ENCODE measurements around the gene HAS3.

HAS3 gene

DNA sequence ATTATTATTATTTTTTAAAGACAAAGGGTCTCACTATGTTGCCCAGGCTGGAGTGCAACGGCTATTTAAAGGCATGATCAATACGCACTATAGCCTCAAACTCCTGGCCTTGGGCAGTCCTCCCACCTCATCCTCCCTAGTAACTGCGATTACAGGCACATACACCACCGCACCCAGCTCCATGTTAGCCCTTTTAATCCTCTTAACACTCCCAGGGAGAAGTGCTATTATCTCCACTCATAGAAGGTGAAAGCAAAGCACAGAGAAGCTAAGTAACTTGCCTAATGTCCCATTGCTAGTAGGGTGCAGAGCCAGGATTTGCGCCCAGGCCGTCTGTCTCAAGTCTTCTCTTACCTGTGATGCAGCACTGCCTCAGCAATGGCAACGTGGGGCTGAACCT is 5.0 kb downstream of the HAS3 start:
- Histone ChIP-seq H3K27me3 (ENCODE audit: control insufficient read depth, insufficient read depth, low read length) (no peaks in the 10 kb centered on the region), H3K9me3 (ENCODE audit: control insufficient read depth, insufficient read depth, low read length) (no peaks in the 10 kb centered on the region), H3K4me3 (ENCODE audit: low read length) (no peak overlapping the region), H3K36me3 (ENCODE audit: control insufficient read depth, insufficient read depth, low read length) (peaks cover 37% of the 10 kb centered on the region), H3K4me1 (ENCODE audit: control insufficient read depth, insufficient read depth, low read length) (peaks cover 2% of the 10 kb centered on the region; the same call in 1 of the 2 replicates), H3K27ac (ENCODE audit: low read length) (no peak overlapping the region)
- WGBS (ENCODE audit: insufficient coverage, insufficient read length), result no CpG with 5 or more reads among the region's 7 CpGs
- DNase-seq (ENCODE audit: low read depth, low spot score), result no peak

DNA sequence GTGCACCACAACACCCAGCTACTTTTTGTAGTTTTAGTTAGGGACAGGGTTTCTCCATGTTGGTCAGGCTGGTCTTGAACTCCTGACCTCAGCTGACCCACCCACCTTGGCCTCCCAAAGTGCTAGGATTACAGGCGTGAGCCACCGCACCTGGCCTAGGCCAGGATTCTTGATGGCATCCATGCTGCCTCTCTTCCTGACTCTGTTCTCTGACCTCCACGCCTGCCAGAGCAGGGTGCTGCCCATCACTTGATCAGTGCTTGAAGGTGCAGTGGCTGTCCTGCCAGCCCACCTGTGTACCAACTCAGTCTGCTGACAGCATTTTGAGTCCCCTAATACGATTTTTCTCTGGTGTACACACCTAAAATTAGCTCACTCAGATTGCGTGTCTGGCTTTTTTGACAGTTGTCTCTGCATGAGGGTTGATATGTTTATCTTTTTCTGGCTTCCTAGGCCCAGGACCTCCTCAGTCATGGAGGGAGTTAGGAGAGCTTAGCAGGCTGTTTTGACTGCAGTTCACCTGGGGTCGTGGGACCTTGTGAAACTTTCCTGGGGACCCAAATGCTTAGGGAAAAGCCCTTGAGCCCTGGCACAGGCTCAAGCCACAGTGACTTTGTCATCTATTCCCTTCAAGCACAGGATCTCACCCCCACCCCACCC is 5.9 kb downstream of the HAS3 start:
- Histone ChIP-seq H3K9me3 (ENCODE audit: control insufficient read depth, insufficient read depth, low read length) (no peaks in the 10 kb centered on the region), H3K36me3 (ENCODE audit: control insufficient read depth, insufficient read depth, low read length) (peaks cover 41% of the 10 kb centered on the region), H3K27ac (ENCODE audit: low read length) (no peak overlapping the region), H3K4me3 (ENCODE audit: low read length) (no peak overlapping the region), H3K27me3 (ENCODE audit: control insufficient read depth, insufficient read depth, low read length) (no peaks in the 10 kb centered on the region), H3K4me1 (ENCODE audit: control insufficient read depth, insufficient read depth, low read length) (peaks cover 2% of the 10 kb centered on the region; the same call in 1 of the 2 replicates)
- WGBS (ENCODE audit: insufficient coverage, insufficient read length), result no CpG with 5 or more reads among the region's 6 CpGs
- no peak for DNase-seq (ENCODE audit: low read depth, low spot score)

DNA sequence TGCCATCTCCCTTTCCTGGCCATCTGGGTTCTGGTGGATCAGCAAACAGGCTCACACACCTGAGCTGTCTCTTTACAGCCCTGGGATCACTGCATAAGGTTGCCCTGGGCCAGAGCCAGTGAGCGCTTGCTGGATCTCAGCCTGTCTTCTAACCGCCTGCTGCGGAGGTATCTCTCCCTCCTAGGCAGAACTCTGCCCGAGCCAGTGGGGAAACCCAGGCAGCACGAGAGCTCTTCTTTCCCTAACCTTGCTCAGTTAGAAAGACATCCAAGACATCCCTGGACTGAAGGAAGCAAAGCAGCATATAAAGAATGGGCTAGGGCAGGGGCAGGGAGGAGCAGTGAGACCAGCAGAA is 6.4 kb downstream of the HAS3 start:
- Histone ChIP-seq H3K4me3 (ENCODE audit: low read length) (no peak overlapping the region), H3K9me3 (ENCODE audit: control insufficient read depth, insufficient read depth, low read length) (no peaks in the 10 kb centered on the region), H3K27ac (ENCODE audit: low read length) (no peak overlapping the region), H3K4me1 (ENCODE audit: control insufficient read depth, insufficient read depth, low read length) (peaks cover 2% of the 10 kb centered on the region; the same call in 1 of the 2 replicates), H3K36me3 (ENCODE audit: control insufficient read depth, insufficient read depth, low read length) (peaks cover 44% of the 10 kb centered on the region), H3K27me3 (ENCODE audit: control insufficient read depth, insufficient read depth, low read length) (no peaks in the 10 kb centered on the region)
- no CpG with 5 or more reads among the region's 5 CpGs for WGBS (ENCODE audit: insufficient coverage, insufficient read length)
- DNase-seq (ENCODE audit: low read depth, low spot score), result no peak

DNA sequence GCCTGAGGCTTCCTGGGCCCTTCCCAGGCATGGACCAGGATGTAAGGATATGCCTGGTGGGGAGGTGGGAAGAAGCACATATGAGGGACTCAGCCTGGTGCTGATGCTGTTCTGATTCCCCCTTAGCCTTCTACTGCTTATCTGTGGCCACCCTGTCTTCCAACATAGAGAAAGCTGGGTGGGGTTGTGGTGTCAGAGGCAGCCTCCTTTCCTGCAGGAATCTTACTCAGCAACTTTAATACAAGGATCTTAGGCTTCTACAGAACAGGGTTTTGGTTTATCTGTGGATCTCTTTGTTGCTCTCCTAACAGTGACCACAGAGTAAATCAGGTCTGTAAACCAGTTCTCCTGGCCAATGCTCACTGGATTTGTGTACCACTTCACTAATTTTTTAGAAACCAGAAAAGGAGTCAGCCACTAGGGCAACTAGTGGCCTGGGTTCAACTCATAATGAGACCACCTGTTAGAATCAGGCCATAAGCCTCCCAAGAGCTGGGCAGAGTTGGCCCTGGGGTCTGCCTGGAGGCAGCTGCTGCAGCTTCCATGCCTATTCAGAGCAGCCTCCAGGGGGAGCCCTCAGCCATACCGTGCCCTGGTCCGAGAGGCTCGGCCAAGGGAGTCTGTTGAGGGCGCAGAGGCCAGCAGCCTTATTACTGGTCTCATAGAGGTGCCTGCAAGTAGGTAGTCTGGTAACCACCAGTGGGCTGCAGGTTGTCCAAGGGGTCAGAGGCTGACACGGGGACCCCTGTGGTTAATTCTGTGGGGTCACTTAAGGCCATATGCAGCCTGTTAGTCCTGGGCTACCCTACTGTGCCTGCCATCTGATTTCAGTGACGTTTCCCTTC is 7.1 kb downstream of the HAS3 start:
- Histone ChIP-seq H3K4me3 (ENCODE audit: low read length) (no peak overlapping the region), H3K4me1 (ENCODE audit: control insufficient read depth, insufficient read depth, low read length) (peaks cover 2% of the 10 kb centered on the region; the same call in 1 of the 2 replicates), H3K27ac (ENCODE audit: low read length) (no peak overlapping the region), H3K9me3 (ENCODE audit: control insufficient read depth, insufficient read depth, low read length) (no peaks in the 10 kb centered on the region), H3K27me3 (ENCODE audit: control insufficient read depth, insufficient read depth, low read length) (no peaks in the 10 kb centered on the region), H3K36me3 (ENCODE audit: control insufficient read depth, insufficient read depth, low read length) (peaks cover 46% of the 10 kb centered on the region)
- DNase-seq (ENCODE audit: low read depth, low spot score), result no peak
- no CpG with 5 or more reads among the region's 6 CpGs for WGBS (ENCODE audit: insufficient coverage, insufficient read length)

DNA sequence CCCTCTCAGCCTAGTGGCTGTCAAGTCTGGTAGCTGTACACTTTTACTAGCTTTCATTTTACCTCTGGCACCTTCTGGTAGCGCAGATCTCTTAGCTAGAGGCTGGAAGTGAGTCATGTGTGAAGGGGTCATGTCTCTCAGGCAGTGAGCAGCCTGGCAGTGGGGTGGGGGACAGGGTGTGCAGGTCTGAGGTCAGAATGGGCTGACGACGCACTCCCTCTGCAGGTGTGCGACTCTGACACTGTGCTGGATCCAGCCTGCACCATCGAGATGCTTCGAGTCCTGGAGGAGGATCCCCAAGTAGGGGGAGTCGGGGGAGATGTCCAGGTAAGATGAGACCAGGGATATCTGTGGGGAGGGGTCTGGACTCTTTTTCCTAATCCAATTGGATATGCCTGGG is 7.8 kb downstream of the HAS3 start:
- H3K36me3 ChIP-seq (ENCODE audit: control insufficient read depth, insufficient read depth, low read length), result peaks cover 50% of the 10 kb centered on the region

DNA sequence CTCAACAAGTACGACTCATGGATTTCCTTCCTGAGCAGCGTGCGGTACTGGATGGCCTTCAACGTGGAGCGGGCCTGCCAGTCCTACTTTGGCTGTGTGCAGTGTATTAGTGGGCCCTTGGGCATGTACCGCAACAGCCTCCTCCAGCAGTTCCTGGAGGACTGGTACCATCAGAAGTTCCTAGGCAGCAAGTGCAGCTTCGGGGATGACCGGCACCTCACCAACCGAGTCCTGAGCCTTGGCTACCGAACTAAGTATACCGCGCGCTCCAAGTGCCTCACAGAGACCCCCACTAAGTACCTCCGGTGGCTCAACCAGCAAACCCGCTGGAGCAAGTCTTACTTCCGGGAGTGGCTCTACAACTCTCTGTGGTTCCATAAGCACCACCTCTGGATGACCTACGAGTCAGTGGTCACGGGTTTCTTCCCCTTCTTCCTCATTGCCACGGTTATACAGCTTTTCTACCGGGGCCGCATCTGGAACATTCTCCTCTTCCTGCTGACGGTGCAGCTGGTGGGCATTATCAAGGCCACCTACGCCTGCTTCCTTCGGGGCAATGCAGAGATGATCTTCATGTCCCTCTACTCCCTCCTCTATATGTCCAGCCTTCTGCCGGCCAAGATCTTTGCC is 9.0 kb downstream of the HAS3 start:
- H3K27ac ChIP-seq (ENCODE audit: low read length), result no peak overlapping the region
- WGBS (ENCODE audit: insufficient coverage, insufficient read length), result no CpG with 5 or more reads among the region's 25 CpGs
- no peak overlapping the region for H3K4me3 ChIP-seq (ENCODE audit: low read length)
- no peaks in the 10 kb centered on the region for H3K4me1 ChIP-seq (ENCODE audit: control insufficient read depth, insufficient read depth, low read length)
- DNase-seq (ENCODE audit: low read depth, low spot score), result no peak
- H3K36me3 ChIP-seq (ENCODE audit: control insufficient read depth, insufficient read depth, low read length), result peaks cover 55% of the 10 kb centered on the region
- H3K9me3 ChIP-seq (ENCODE audit: control insufficient read depth, insufficient read depth, low read length), result no peaks in the 10 kb centered on the region
- H3K27me3 ChIP-seq (ENCODE audit: control insufficient read depth, insufficient read depth, low read length), result no peaks in the 10 kb centered on the region

More for the DNA sequence above, 7.8 kb downstream of the HAS3 start:
- H3K4me3 ChIP-seq (ENCODE audit: low read length), result no peak overlapping the region
- no peak overlapping the region for H3K27ac ChIP-seq (ENCODE audit: low read length)
- no peak for DNase-seq (ENCODE audit: low read depth, low spot score)
- no CpG with 5 or more reads among the region's 7 CpGs for WGBS (ENCODE audit: insufficient coverage, insufficient read length)
- no peaks in the 10 kb centered on the region for H3K9me3 ChIP-seq (ENCODE audit: control insufficient read depth, insufficient read depth, low read length)
- no peaks in the 10 kb centered on the region for H3K27me3 ChIP-seq (ENCODE audit: control insufficient read depth, insufficient read depth, low read length)
- peaks cover 2% of the 10 kb centered on the region; the same call in 1 of the 2 replicates for H3K4me1 ChIP-seq (ENCODE audit: control insufficient read depth, insufficient read depth, low read length)

DNA sequence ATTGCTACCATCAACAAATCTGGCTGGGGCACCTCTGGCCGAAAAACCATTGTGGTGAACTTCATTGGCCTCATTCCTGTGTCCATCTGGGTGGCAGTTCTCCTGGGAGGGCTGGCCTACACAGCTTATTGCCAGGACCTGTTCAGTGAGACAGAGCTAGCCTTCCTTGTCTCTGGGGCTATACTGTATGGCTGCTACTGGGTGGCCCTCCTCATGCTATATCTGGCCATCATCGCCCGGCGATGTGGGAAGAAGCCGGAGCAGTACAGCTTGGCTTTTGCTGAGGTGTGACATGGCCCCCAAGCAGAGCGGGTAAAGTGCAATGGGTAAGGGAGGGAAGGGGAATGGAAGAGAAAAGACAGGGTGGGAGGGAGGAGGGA is 9.5 kb downstream of the HAS3 start:
- Histone ChIP-seq H3K27ac (ENCODE audit: low read length) (no peak overlapping the region), H3K4me1 (ENCODE audit: control insufficient read depth, insufficient read depth, low read length) (no peaks in the 10 kb centered on the region), H3K27me3 (ENCODE audit: control insufficient read depth, insufficient read depth, low read length) (no peaks in the 10 kb centered on the region), H3K36me3 (ENCODE audit: control insufficient read depth, insufficient read depth, low read length) (peaks cover 50% of the 10 kb centered on the region), H3K9me3 (ENCODE audit: control insufficient read depth, insufficient read depth, low read length) (no peaks in the 10 kb centered on the region), H3K4me3 (ENCODE audit: low read length) (no peak overlapping the region)
- WGBS (ENCODE audit: insufficient coverage, insufficient read length), result no CpG with 5 or more reads among the region's 6 CpGs
- no peak for DNase-seq (ENCODE audit: low read depth, low spot score)

DNA sequence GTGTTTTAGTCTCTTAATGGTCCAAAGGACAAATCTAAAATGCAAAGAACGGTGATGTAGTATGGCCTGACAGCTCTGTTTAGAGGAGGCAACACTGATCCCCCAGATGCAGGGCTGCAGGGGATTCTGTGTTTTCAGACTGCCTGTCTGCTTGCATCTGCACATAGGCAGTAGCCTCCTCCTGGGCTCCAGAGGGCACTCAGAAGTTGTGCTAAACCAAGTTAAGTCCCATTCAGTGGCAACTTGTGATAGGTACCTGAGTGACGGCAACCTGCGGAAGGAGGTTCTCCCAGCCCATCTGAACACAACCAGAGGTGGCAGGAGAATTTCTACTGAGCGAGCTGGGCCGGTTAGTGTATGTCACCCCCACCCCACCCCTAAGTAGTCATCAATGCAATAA is 9.9 kb downstream of the HAS3 start:
- WGBS (ENCODE audit: insufficient coverage, insufficient read length), result no CpG with 5 or more reads among the region's 5 CpGs
- DNase-seq (ENCODE audit: low read depth, low spot score), result no peak
- peaks cover 53% of the 10 kb centered on the region for H3K36me3 ChIP-seq (ENCODE audit: control insufficient read depth, insufficient read depth, low read length)

DNA sequence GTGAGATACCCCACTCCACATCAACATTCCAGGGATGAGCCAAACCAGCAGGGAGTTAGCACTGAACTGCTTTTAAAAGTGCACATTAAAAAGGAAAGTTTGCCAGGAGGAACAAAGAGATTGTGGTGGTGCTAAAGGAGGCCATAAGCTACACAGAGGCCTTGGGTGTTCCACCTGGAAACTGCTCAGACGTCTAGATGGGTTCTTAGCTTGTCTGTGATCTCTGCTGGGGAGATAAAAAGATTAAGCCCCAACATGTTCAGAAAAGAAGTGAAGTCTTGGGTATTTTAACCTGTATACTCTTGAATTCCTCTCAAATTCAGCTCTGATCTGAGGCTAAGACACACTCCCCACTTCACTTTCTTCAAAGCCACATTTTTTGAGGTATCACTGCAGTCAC is 10.4 kb downstream of the HAS3 start:
- Histone ChIP-seq H3K27ac (ENCODE audit: low read length) (no peak overlapping the region), H3K4me3 (ENCODE audit: low read length) (no peak overlapping the region), H3K9me3 (ENCODE audit: control insufficient read depth, insufficient read depth, low read length) (no peaks in the 10 kb centered on the region), H3K4me1 (ENCODE audit: control insufficient read depth, insufficient read depth, low read length) (no peaks in the 10 kb centered on the region), H3K36me3 (ENCODE audit: control insufficient read depth, insufficient read depth, low read length) (peaks cover 50% of the 10 kb centered on the region), H3K27me3 (ENCODE audit: control insufficient read depth, insufficient read depth, low read length) (no peaks in the 10 kb centered on the region)
- WGBS (ENCODE audit: insufficient coverage, insufficient read length), result no CpG with 5 or more reads among the region's 1 CpG
- DNase-seq (ENCODE audit: low read depth, low spot score), result no peak

More for the DNA sequence above, 9.9 kb downstream of the HAS3 start:
- no peaks in the 10 kb centered on the region for H3K4me1 ChIP-seq (ENCODE audit: control insufficient read depth, insufficient read depth, low read length)
- H3K9me3 ChIP-seq (ENCODE audit: control insufficient read depth, insufficient read depth, low read length), result no peaks in the 10 kb centered on the region
- H3K27ac ChIP-seq (ENCODE audit: low read length), result no peak overlapping the region
- no peak overlapping the region for H3K4me3 ChIP-seq (ENCODE audit: low read length)
- no peaks in the 10 kb centered on the region for H3K27me3 ChIP-seq (ENCODE audit: control insufficient read depth, insufficient read depth, low read length)

DNA sequence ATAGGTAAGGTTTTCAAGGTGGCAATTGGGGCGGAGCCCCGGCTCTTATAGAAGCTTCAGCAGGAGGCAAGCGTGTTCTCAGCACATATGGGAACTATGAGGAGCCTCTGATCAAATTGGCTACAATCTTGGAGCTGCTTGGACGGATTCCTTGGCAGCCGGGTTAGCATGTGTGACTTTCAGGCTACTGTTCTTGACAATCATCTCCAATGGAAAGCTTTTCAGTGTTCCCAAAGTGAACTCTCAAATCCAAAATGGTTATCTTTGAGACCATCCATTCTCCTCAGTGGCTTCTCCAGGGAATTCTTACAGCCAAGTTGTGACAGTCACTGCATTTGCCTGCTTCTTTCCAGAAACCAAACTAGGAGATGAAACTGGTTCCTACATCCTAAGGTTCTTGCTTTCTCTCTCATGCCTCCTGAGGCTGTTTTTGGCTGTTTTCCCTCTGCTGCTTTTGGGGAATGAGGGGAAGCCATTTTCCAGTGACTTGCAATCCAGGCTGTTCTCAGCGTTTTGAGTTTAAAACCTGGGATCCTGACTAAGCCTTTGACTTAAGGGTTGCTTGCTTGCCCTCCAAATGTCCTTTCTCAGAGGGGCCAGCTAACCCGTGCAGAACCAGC is 10.9 kb downstream of the HAS3 start:
- DNase-seq (ENCODE audit: low read depth, low spot score), result no peak
- Histone ChIP-seq H3K27me3 (ENCODE audit: control insufficient read depth, insufficient read depth, low read length) (no peaks in the 10 kb centered on the region), H3K27ac (ENCODE audit: low read length) (no peak overlapping the region), H3K4me3 (ENCODE audit: low read length) (no peak overlapping the region), H3K9me3 (ENCODE audit: control insufficient read depth, insufficient read depth, low read length) (no peaks in the 10 kb centered on the region), H3K4me1 (ENCODE audit: control insufficient read depth, insufficient read depth, low read length) (no peaks in the 10 kb centered on the region), H3K36me3 (ENCODE audit: control insufficient read depth, insufficient read depth, low read length) (peaks cover 51% of the 10 kb centered on the region)
- WGBS (ENCODE audit: insufficient coverage, insufficient read length), result no CpG with 5 or more reads among the region's 7 CpGs
